Sigmoid colon (tissue), 7 donors: ENCODE results near the gene RAB12. TPM values are rescaled to one million over a fixed set of nuclear protein-coding genes. Genes with fewer than 3 reads are reported as not detected.

Experiments
- DNase-seq: peaks from one replicate; pipeline ENCODE4 v3.0.0-alpha.2; 2019
- H3K27ac ChIP-seq, 4 donors: fragments of 200-600 bp; sonication (generic); one replicate each; pipeline ENCODE4 v1.5.1; 2016 to 2019; ENCODE audit warnings: mild to moderate bottlenecking in 1 of 4
- H3K27me3 ChIP-seq, 3 donors: fragments of 200-600 bp; sonication (generic); one replicate each; pipeline ENCODE4 v1.5.1; 2019; ENCODE audit warnings: mild to moderate bottlenecking in 1 of 3
- H3K36me3 ChIP-seq, 4 donors: fragments of 200-600 bp; sonication (generic); one replicate each; pipeline ENCODE4 v1.5.1; 2016 to 2019
- H3K4me1 ChIP-seq, 4 donors: fragments of 200-600 bp; sonication (generic); one replicate each; pipeline ENCODE4 v1.5.1; 2017 to 2019
- H3K4me3 ChIP-seq, 4 donors: fragments of 200-600 bp; sonication (generic); one replicate each; pipeline ENCODE4 v1.5.1; 2017 to 2019; ENCODE audit warnings: mild to moderate bottlenecking in 2 of 4, moderate library complexity in 1 of 4
- H3K9me3 ChIP-seq, 4 donors: fragments of 200-600 bp in 3 of 4; sonication (generic) in 3 of 4; one replicate each; pipeline versions ENCODE4 v1.5.1 to v1.6.1; 2013 to 2019
- EP300 ChIP-seq, 4 donors: sonication (generic); formaldehyde crosslinking; IDR thresholded peaks; one replicate each; pipeline ENCODE4 v1.6.1; 2017; ENCODE audit warnings: antibody characterized with exemption in 4 of 4
- POLR2A ChIP-seq, 2 donors: fragments of 450-650 bp; IDR thresholded peaks; one replicate each; pipeline ENCODE4 v1.6.1; 2016; ENCODE audit warnings: antibody characterized with exemption in 2 of 2, mild to moderate bottlenecking in 2 of 2, moderate library complexity in 2 of 2
- POLR2AphosphoS5 ChIP-seq, 4 donors: sonication (generic); formaldehyde crosslinking; IDR thresholded peaks; one replicate each; pipeline ENCODE4 v1.6.1; 2017; ENCODE audit warnings: antibody characterized with exemption in 4 of 4
- WGBS, 2 donors: extraction: QIAGEN DNeasy Blood & Tissue Kit; methylation state at CpG; one replicate each; pipeline ENCODE4 v1.1.7; 2013; 5-methylcytosine and 5-hydroxymethylcytosine counted together
- intact Hi-C: fragments of 100-400 bp; cut with DNase I; formaldehyde crosslinking; loops from one replicate; pipeline ENCODE4 v1.15.1; 2023
- polyA plus RNA-seq, 3 donors: library from polyadenylated mRNA; stranded (reverse); fragments of 200-250 nt; gene quantifications; one replicate each; pipeline ENCODE4 v1.2.3, GENCODE V29; 2013
- total RNA-seq, 4 donors: library from RNA; depleted of rRNA; stranded (reverse); fragments of >200 nt; gene quantifications; one replicate each; pipeline ENCODE4 v1.1.0, GENCODE V29; 2016
- TF ChIP-seq, protein P1 (sequence below), 4 experiments: fragments of 450-650 bp in 3 of 4; fragments of 200-600 bp in 1 of 4; IDR thresholded peaks; one replicate each; pipeline ENCODE4 v1.5.1; 2016 to 2019; ENCODE audit warnings: antibody characterized with exemption in 4 of 4, mild to moderate bottlenecking in 3 of 4, moderate library complexity in 2 of 4
- donor health status: healthy with polysubstance abuse.
- donor health status: Bipolar disorder and iron deficiency.
- donor health status: healthy.

RAB12 gene
- total and polyA plus RNA-seq, 7 donors, result 9.2 to 87.8 (median 69.5) TPM

DNA sequence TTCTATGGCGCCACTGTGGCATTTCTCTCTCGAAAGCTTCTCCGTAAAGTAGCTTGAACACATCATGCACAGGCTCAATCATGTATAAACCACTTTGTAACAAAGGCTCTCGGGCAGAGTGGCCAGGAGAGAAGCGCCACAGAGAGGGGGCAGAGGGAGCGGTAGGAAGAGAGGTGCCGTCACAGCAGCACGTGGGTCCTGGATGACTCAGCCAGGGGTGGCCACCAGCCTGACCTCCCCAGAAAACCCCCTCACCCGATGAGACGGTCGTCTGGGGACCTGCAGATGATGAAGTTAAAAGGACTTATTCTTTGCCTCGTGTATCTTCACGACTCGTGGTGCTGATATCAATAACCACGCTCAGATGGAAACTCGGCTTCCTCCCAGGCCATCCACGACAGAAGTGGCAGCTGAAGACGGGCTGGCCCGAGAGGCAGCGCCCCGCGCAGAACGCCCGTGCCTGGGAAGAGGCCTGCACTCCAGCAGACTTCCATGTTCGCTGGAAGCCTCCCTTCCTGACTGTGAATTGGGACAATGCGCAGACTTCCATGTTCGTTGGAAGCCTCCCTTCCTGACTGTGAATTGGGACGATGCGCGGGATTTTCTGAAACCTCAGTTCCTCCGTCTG is 49.7 kb downstream of the RAB12 start:
- no peaks in the 10 kb centered on the region for H3K9me3 ChIP-seq
- no peak overlapping the region for H3K27ac ChIP-seq
- H3K4me3 ChIP-seq, result no peak overlapping the region
- no peaks in the 10 kb centered on the region for H3K27me3 ChIP-seq
- H3K36me3 ChIP-seq, result no peaks in the 10 kb centered on the region
- intact Hi-C loops, result loop anchor here (5.0 kb wide), 1 partner anchor 398 kb away; no protein-coding TSS in a partner anchor
- no peak for DNase-seq
- no peaks in the 10 kb centered on the region for H3K4me1 ChIP-seq
- 94% methylated on average over 31 of the region's 31 CpGs for WGBS, 2 donors
- TF ChIP-seq, protein P1, sequence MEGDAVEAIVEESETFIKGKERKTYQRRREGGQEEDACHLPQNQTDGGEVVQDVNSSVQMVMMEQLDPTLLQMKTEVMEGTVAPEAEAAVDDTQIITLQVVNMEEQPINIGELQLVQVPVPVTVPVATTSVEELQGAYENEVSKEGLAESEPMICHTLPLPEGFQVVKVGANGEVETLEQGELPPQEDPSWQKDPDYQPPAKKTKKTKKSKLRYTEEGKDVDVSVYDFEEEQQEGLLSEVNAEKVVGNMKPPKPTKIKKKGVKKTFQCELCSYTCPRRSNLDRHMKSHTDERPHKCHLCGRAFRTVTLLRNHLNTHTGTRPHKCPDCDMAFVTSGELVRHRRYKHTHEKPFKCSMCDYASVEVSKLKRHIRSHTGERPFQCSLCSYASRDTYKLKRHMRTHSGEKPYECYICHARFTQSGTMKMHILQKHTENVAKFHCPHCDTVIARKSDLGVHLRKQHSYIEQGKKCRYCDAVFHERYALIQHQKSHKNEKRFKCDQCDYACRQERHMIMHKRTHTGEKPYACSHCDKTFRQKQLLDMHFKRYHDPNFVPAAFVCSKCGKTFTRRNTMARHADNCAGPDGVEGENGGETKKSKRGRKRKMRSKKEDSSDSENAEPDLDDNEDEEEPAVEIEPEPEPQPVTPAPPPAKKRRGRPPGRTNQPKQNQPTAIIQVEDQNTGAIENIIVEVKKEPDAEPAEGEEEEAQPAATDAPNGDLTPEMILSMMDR (IDR thresholded peaks at IDR 0.05), result no peak
- no peak for TF ChIP-seq POLR2AphosphoS5 (IDR thresholded peaks at IDR 0.05)
- TF ChIP-seq EP300 (IDR thresholded peaks at IDR 0.05), result no peak
- TF ChIP-seq POLR2A (IDR thresholded peaks at IDR 0.05), result no peak

DNA sequence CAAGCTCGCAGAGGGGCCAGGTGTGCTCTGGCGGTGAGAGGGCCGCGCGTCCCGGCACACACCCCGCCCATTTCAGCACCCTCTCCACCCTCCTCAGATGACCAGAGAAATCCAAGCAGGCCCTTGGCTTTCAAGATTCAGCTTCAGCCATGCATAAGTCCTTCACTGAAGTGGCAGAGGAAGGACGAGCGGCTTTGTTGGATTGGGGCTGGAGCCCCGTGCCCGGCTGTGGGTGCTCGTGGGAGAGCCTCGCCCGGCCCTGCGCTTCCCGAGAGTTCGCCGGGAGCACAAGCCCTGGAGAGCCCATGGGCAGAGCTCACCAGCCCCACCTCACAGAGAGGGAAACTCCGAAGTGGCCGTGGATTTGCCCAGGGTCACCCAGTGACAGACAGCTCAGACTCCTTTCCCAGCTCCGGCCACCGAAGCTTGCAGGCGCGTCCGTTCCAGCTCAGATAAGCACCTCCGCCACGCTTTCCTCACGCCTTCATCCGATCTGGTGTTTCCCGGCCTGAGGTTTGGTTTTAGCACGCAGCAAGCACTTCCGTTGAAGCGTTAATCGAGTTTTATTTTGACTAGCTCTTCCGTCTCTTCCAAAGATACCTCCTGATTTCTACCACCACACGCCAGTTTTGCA is 50.5 kb downstream of the RAB12 start:
- Histone ChIP-seq H3K4me1 (no peaks in the 10 kb centered on the region), H3K4me3 (no peak overlapping the region), H3K27ac (no peak overlapping the region), H3K27me3 (no peaks in the 10 kb centered on the region), H3K9me3 (no peaks in the 10 kb centered on the region), H3K36me3 (no peaks in the 10 kb centered on the region)
- WGBS, 2 donors, result 95 to 96% methylated on average over 36 of the region's 36 CpGs
- DNase-seq, result no peak
- TF ChIP-seq, protein P1 (IDR thresholded peaks at IDR 0.05), result no peak
- TF ChIP-seq POLR2A (IDR thresholded peaks at IDR 0.05) (no peak), EP300 (IDR thresholded peaks at IDR 0.05) (no peak), POLR2AphosphoS5 (IDR thresholded peaks at IDR 0.05) (no peak)
- intact Hi-C loops, result loop anchor here (5.0 kb wide), 1 partner anchor 398 kb away; no protein-coding TSS in a partner anchor

DNA sequence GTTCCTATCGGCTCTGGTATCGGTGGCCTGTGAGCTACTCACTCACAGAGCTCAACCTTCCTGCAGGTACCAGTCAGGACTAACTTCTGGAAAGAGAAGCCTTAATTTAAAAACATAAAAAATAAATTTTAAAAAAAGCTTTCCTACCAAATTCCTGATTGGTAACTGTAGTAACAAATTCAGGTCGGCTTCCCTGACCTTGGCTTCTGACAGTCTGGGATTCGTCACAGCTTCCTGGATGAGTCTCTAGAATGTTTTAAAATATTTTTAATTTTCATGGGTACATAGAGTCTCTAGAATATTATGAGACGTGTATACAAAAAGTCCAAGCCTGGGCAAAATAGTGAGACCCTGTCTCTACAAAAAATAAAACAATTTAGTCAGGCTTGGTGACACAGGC is 51.1 kb downstream of the RAB12 start:
- TF ChIP-seq EP300 (IDR thresholded peaks at IDR 0.05) (no peak), POLR2AphosphoS5 (IDR thresholded peaks at IDR 0.05) (no peak), POLR2A (IDR thresholded peaks at IDR 0.05) (no peak)
- TF ChIP-seq, protein P1 (IDR thresholded peaks at IDR 0.05), result no peak
- no peaks in the 10 kb centered on the region for H3K36me3 ChIP-seq

DNA sequence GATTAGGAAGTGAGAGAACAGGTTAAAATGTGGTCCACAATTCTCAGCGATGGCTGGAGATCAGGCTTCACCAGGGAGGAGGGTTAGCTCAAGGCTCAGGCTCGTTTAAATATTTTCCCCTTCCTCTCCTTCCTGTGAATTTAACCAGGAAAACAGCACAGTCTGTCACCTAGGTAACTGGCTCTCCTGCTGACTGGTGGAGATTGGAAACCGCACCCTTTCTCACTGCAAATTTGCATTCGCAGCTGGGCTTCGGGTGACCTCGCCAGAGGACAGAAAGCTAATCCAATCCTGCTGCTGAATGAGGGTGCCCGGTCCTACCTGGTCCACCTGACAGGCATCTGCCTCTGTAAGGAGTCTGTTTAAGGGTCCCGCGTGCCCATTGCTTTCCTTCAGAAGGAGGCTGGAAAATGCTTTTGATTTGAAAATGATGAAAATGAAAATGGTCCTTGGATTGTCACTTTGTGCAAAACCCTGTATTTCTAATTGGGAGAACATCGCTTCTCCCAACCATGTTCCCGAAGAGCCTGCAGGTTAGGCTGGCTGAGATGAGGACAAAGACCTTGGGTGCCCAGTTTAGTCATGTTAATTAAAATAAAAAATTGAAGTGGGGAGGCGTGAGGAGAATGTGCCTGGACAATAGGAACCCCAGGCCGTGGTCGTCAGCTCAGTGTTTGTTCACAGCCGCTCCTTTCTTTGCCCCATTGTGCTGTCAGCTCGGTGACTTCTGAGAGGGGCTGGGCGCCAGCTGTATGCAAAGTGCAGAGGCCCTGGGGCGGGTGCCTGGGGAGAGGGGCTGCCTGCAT is 52.7 kb downstream of the RAB12 start:
- Histone ChIP-seq H3K9me3 (no peaks in the 10 kb centered on the region), H3K4me3 (no peak overlapping the region), H3K36me3 (no peaks in the 10 kb centered on the region), H3K4me1 (no peaks in the 10 kb centered on the region), H3K27me3 (no peaks in the 10 kb centered on the region), H3K27ac (no peak overlapping the region)
- WGBS, 2 donors, result 15 to 45% methylated on average over 18 of the region's 18 CpGs
- TF ChIP-seq POLR2A (IDR thresholded peaks at IDR 0.05), result no peak
- TF ChIP-seq EP300 (IDR thresholded peaks at IDR 0.05), result no peak
- TF ChIP-seq, protein P1 (IDR thresholded peaks at IDR 0.05), result no peak
- TF ChIP-seq POLR2AphosphoS5 (IDR thresholded peaks at IDR 0.05), result no peak
- no peak for DNase-seq
- intact Hi-C loops, result no loop called here

More for the DNA sequence above, 51.1 kb downstream of the RAB12 start:
- 92 to 93% methylated on average over 5 of the region's 5 CpGs for WGBS, 2 donors
- intact Hi-C loops, result no loop called here
- Histone ChIP-seq H3K4me3 (no peak overlapping the region), H3K9me3 (no peaks in the 10 kb centered on the region), H3K27me3 (no peaks in the 10 kb centered on the region), H3K4me1 (no peaks in the 10 kb centered on the region), H3K27ac (no peak overlapping the region)
- no peak for DNase-seq
